Measurements from ENCODE around the gene ST6GALNAC1. TPM values are rescaled to one million over a fixed set of nuclear protein-coding genes. Genes with fewer than 3 reads are reported as not detected.

Gene ST6GALNAC1
- total and polyA plus RNA-seq, 10 of the 15 experiments (the other 5 are each of a cell fraction or from before 2014, with no cell fraction given) = 0.08 TPM; not detected in 9

DNA sequence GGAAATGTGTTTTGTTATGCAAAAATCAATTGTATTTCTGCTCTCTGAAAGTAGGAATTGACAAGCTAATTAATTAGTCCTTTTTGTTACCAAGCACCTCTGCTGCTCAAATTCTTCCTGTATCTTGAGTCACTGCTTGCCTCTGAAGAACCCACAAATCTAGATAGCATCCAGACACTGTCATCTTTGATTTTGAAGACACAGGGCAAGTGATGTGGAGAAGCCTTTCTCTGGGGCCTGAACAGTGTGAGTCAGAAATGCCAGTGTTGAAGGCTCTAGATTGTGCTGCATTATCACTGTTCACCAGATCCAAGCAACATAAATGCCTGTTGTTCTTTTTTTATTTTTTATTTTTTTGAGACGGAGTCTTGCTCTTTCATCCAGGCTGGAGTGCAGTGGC, 10.9 kb upstream of the ST6GALNAC1 start:
- RAD21 ChIA-PET (ENCODE audit: unreplicated experiment) = no interaction called here
- Histone ChIP-seq H3K4me2 (ENCODE audit: control insufficient read depth, insufficient read depth) (no peak overlapping the region), H3K9me3 (replicated peaks; ENCODE audit: control insufficient read depth, insufficient read depth, low read length) (no peaks in the 10 kb centered on the region), H3K27me3 (replicated peaks in 1 of 2; ENCODE audit: control insufficient read depth in 2 of 2, insufficient read depth in 2 of 2, low read length in 1 of 2) (no peaks in the 10 kb centered on the region), H3K9ac (ENCODE audit: control insufficient read depth, insufficient read depth, low read length) (no peak overlapping the region), H3K4me3 (no peak overlapping the region), H3K4me1 (ENCODE audit: control insufficient read depth, insufficient read depth, low read length) (no peaks in the 10 kb centered on the region), H3K27ac (ENCODE audit: control insufficient read depth, insufficient read depth) (no peak overlapping the region), H2AFZ (ENCODE audit: control insufficient read depth, low read depth, low read length) (no peak overlapping the region), H3K36me3 (ENCODE audit: control insufficient read depth in 2 of 2, insufficient read depth in 2 of 2, low read length in 1 of 2) (no peaks in the 10 kb centered on the region), H3K79me2 (ENCODE audit: control insufficient read depth, insufficient read depth, low read length) (no peaks in the 10 kb centered on the region), H4K20me1 (ENCODE audit: control insufficient read depth, insufficient read depth) (no peaks in the 10 kb centered on the region)
- FAIRE-seq = no peak
- 88% methylated on average over 1 of the region's 1 CpG for WGBS (ENCODE audit: insufficient coverage, insufficient replicate concordance, low lambda C conversion rate, missing lambda C conversion rate)
- no peak for DNase-seq (ENCODE audit: low read depth, low spot score)
- POLR2A ChIA-PET = no interaction called here
- in situ Hi-C loops (cut with MboI) = no loop called here
- no peak for ATAC-seq
- CTCF ChIA-PET = interaction anchor here (0.9 kb wide), 1 partner anchor 27 kb away, joined by 4 read pairs; no protein-coding TSS in a partner anchor
- no peak for TF ChIP-seq NR2C2 (IDR thresholded peaks at IDR 0.05; ENCODE audit: borderline replicate concordance, control insufficient read depth, insufficient read length, low read depth)
- TF ChIP-seq, protein P1, sequence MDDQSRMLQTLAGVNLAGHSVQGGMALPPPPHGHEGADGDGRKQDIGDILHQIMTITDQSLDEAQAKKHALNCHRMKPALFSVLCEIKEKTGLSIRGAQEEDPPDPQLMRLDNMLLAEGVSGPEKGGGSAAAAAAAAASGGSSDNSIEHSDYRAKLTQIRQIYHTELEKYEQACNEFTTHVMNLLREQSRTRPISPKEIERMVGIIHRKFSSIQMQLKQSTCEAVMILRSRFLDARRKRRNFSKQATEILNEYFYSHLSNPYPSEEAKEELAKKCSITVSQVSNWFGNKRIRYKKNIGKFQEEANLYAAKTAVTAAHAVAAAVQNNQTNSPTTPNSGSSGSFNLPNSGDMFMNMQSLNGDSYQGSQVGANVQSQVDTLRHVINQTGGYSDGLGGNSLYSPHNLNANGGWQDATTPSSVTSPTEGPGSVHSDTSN (IDR thresholded peaks at IDR 0.05; ENCODE audit: insufficient replicate concordance, low read depth, low read length) = no peak
- TF ChIP-seq FOS (IDR thresholded peaks at IDR 0.05; ENCODE audit: borderline replicate concordance, extremely low read depth, insufficient read length) = no peak
- TF ChIP-seq MYC (IDR thresholded peaks at IDR 0.05; ENCODE audit: insufficient read depth, insufficient read length, insufficient replicate concordance, low read length, severe bottlenecking) = no peak
- TF ChIP-seq KAT2A (conservative IDR thresholded peaks at IDR 0.05; ENCODE audit: control insufficient read depth, low read depth, low read length) = no peak
- TF ChIP-seq NFYB (IDR thresholded peaks at IDR 0.05; ENCODE audit: insufficient read depth, low read depth, low read length) = no peak
- TF ChIP-seq SPI1 (IDR thresholded peaks at IDR 0.05; ENCODE audit: borderline replicate concordance, insufficient read depth, low read depth, low read length) = no peak
- no peak for TF ChIP-seq CHD4 (IDR thresholded peaks at IDR 0.05)
- TF ChIP-seq MTA3 (IDR thresholded peaks at IDR 0.05; ENCODE audit: borderline replicate concordance, low read length) = no peak
- TF ChIP-seq, protein P2, sequence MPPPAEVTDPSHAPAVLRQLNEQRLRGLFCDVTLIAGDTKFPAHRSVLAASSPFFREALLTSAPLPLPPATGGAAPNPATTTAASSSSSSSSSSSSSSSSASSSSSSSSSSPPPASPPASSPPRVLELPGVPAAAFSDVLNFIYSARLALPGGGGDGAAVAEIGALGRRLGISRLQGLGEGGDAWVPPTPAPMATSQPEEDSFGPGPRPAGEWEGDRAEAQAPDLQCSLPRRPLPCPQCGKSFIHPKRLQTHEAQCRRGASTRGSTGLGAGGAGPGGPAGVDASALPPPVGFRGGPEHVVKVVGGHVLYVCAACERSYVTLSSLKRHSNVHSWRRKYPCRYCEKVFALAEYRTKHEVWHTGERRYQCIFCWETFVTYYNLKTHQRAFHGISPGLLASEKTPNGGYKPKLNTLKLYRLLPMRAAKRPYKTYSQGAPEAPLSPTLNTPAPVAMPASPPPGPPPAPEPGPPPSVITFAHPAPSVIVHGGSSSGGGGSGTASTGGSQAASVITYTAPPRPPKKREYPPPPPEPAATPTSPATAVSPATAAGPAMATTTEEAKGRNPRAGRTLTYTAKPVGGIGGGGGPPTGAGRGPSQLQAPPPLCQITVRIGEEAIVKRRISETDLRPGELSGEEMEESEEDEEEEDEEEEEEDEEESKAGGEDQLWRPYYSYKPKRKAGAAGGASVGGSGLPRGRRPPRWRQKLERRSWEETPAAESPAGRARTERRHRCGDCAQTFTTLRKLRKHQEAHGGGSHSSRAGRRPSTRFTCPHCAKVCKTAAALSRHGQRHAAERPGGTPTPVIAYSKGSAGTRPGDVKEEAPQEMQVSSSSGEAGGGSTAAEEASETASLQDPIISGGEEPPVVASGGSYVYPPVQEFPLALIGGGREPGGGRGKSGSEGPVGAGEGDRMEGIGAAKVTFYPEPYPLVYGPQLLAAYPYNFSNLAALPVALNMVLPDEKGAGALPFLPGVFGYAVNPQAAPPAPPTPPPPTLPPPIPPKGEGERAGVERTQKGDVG (CRISPR knock-in tag; IDR thresholded peaks at IDR 0.05) = no peak
- TF ChIP-seq STAT3 (IDR thresholded peaks at IDR 0.05; ENCODE audit: low read depth, low read length) = no peak
- TF ChIP-seq, protein P3, sequence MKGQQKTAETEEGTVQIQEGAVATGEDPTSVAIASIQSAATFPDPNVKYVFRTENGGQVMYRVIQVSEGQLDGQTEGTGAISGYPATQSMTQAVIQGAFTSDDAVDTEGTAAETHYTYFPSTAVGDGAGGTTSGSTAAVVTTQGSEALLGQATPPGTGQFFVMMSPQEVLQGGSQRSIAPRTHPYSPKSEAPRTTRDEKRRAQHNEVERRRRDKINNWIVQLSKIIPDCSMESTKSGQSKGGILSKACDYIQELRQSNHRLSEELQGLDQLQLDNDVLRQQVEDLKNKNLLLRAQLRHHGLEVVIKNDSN (IDR thresholded peaks at IDR 0.05; ENCODE audit: borderline replicate concordance, extremely low read length, insufficient read depth, low read depth, low read length) = no peak
- no peak for TF ChIP-seq MEF2A (IDR thresholded peaks at IDR 0.05; ENCODE audit: insufficient read depth, low read depth, low read length)
- no peak for TF ChIP-seq YBX1 (IDR thresholded peaks at IDR 0.05)
- no peak for TF ChIP-seq RUNX3 (IDR thresholded peaks at IDR 0.05; ENCODE audit: low read length)
- no peak for TF ChIP-seq SUPT20H (IDR thresholded peaks at IDR 0.05; ENCODE audit: borderline replicate concordance, control insufficient read depth, low read depth, low read length)
- BruUV-seq (replicated peaks) = no TSS peak
- intact Hi-C loops (cut with micrococcal nuclease; ENCODE audit: unreplicated experiment) = no loop called here
- SMC1A ChIA-PET (ENCODE audit: uncharacterized antibody, unreplicated experiment) = no interaction called here
